D721Med (cell line): ENCODE measurements around the gene MTHFD2.
A peak's percentile ranks its signal among the peaks of the same experiment; 100 is the strongest.

Experiments used
- DNase-seq: peaks from one replicate; pipeline ENCODE4 v3.0.0; 2011; ENCODE audit warnings: low spot score; ENCODE audit not compliant: insufficient read length
- FAIRE-seq: peaks from 2 replicates; lab custom pipeline; 2011; peaks lifted over from hg19 to GRCh38; lab: Jason Lieb, UNC
- CTCF ChIP-seq: IDR thresholded peaks from 2 replicates; pipeline ENCODE4 v1.5.1; 2012; ENCODE audit warnings: mild to moderate bottlenecking, control low read depth; ENCODE audit not compliant: insufficient read depth; ENCODE audit errors: missing control alignments

MTHFD2 gene

GRCh38 chr2:74242354-74243071, 44.1 kb downstream of the MTHFD2 start:
- no peak for DNase-seq
- FAIRE-seq: no peak
- no peak for TF ChIP-seq CTCF

GRCh38 chr2:74244286-74244685, 45.9 kb downstream of the MTHFD2 start:
- DNase-seq: no peak
- FAIRE-seq: no peak
- no peak for TF ChIP-seq CTCF

GRCh38 chr2:74246496-74247195, 48.2 kb downstream of the MTHFD2 start:
- TF ChIP-seq CTCF: no peak
- FAIRE-seq: no peak
- DNase-seq: no peak

GRCh38 chr2:74249406-74250122, 51.1 kb downstream of the MTHFD2 start:
- FAIRE-seq (no peak), DNase-seq (no peak)
- TF ChIP-seq CTCF: no peak

GRCh38 chr2:74250189-74250631, 51.8 kb downstream of the MTHFD2 start:
- peak; percentile 53 for DNase-seq
- no peak for FAIRE-seq
- peak; percentile 77 for TF ChIP-seq CTCF

GRCh38 chr2:74252036-74252435, 53.6 kb downstream of the MTHFD2 start:
- FAIRE-seq: no peak
- DNase-seq: no peak

More at GRCh38 chr2:74252036-74252435, 53.6 kb downstream of the MTHFD2 start:
- no peak for TF ChIP-seq CTCF
